Fibroblast of lung (primary cell): ENCODE data around the gene MYO3B. TPM values are rescaled to one million over a fixed set of nuclear protein-coding genes. Genes with fewer than 3 reads are reported as not detected.

Experiments used
- DNase-seq, 2 donors: peaks; one replicate each; pipeline versions ENCODE4 v3.0.0 to v3.0.0-alpha.2; 2010; ENCODE audit warnings: low read depth in 2 of 2
- H2AFZ ChIP-seq: 2 replicates; pipeline ENCODE4 v1.5.1; 2012; ENCODE audit warnings: low read length, control low read depth, inconsistent platforms
- H3K27ac ChIP-seq: 2 replicates; pipeline ENCODE4 v1.5.1; 2011; ENCODE audit warnings: low read length, control low read depth; ENCODE audit not compliant: insufficient read depth
- H3K27me3 ChIP-seq: 2 replicates; pipeline ENCODE4 v1.5.1; 2011; ENCODE audit warnings: mild to moderate bottlenecking, low read length; ENCODE audit not compliant: control insufficient read depth, insufficient read depth
- H3K36me3 ChIP-seq: 2 replicates; pipeline ENCODE4 v1.5.1; 2011; ENCODE audit warnings: low read length; ENCODE audit not compliant: control insufficient read depth, insufficient read depth
- H3K4me1 ChIP-seq: 2 replicates; pipeline ENCODE4 v1.5.1; 2011; ENCODE audit warnings: low read length; ENCODE audit not compliant: control insufficient read depth, insufficient read depth; ENCODE audit errors: extremely low read depth
- H3K4me2 ChIP-seq: 2 replicates; pipeline ENCODE4 v1.5.1; 2011; ENCODE audit warnings: low read length, control low read depth; ENCODE audit not compliant: insufficient read depth; ENCODE audit errors: extremely low read depth
- H3K4me3 ChIP-seq, 4 experiments: fragments of 200-600 bp in 1 of 4; sonication (generic) in 1 of 4; replicated peaks in 1 of 4; 2 replicates each; pipeline ENCODE4 v1.5.1; 2011 to 2016; ENCODE audit warnings: low read length in 4 of 4, low read depth in 3 of 4, mild to moderate bottlenecking in 3 of 4, control low read depth in 2 of 4, inconsistent platforms in 1 of 4, mixed read lengths in 1 of 4; ENCODE audit not compliant: insufficient read depth in 1 of 4; ENCODE audit errors: control extremely low read depth in 1 of 4
- H3K79me2 ChIP-seq: 2 replicates; pipeline ENCODE4 v1.5.1; 2012; ENCODE audit warnings: mild to moderate bottlenecking, low read length, inconsistent platforms; ENCODE audit not compliant: control insufficient read depth, insufficient read depth
- H3K9ac ChIP-seq: 2 replicates; pipeline ENCODE4 v1.5.1; 2011; ENCODE audit warnings: mild to moderate bottlenecking, low read length, control low read depth; ENCODE audit not compliant: insufficient read depth
- H3K9me3 ChIP-seq: 2 replicates; pipeline ENCODE4 v1.5.1; 2012; ENCODE audit warnings: low read depth, low read length; ENCODE audit not compliant: control insufficient read depth, insufficient read depth
- H4K20me1 ChIP-seq: 2 replicates; pipeline ENCODE4 v1.5.1; 2011; ENCODE audit warnings: low read length; ENCODE audit not compliant: control insufficient read depth, insufficient read depth; ENCODE audit errors: extremely low read depth
- EZH2 ChIP-seq: IDR thresholded peaks from 2 replicates; pipeline ENCODE4 v1.5.1; 2012; ENCODE audit warnings: low read length, control low read depth, mild to moderate bottlenecking; ENCODE audit errors: missing control alignments
- polyA plus RNA-seq, 2 donors: library from polyadenylated mRNA; depleted of rRNA in 1 of 2; stranded (reverse) in 1 of 2; unstranded in 1 of 2; fragments of >200 nt; gene quantifications; 2 replicates each; pipeline ENCODE4 v1.2.1, GENCODE V29; 2011 to 2012; ENCODE audit warnings: missing spikeins in 1 of 2
- total RNA-seq: library from RNA; depleted of rRNA; stranded (reverse); fragments of >200 nt; gene quantifications from 2 replicates; pipeline ENCODE4 v1.2.1, GENCODE V29; 2014
- TF ChIP-seq, protein P1 (sequence below), 2 donors: IDR thresholded peaks in 1 of 2; conservative IDR thresholded peaks in 1 of 2; 1 replicate in 1 of 2; 2 replicates in 1 of 2; pipeline ENCODE4 v1.5.1; 2011 to 2012; ENCODE audit warnings: low read length in 2 of 2, control low read depth in 1 of 2, inconsistent platforms in 1 of 2, low read depth in 1 of 2, mild to moderate bottlenecking in 1 of 2

The MYO3B gene
- total and polyA plus RNA-seq, 2 donors (not counting 1 experiment from before 2014, with no cell fraction given): 0.06 to 0.50 TPM

DNA sequence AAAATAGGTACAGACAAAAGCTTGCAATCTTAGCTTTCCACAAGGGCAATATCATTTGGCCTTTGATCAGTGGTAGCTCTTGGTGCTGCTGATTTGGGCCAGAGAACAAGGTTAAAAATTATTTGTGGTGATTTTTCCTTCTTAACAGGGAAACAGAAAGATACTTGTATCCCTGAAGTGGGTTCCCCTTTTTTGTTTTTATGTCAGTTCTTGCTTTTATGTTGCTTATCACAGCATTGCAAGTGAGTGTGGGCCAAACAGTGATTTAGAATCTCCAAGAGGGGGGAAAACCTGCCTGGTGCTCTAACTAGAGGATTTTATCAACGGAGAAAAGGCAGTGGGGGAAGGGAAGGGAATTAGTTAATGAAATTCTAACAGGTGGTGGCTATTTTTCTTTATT lies 339.6 kb downstream of the MYO3B start:
- H3K4me1 ChIP-seq: no peaks in the 10 kb centered on the region
- no peak overlapping the region for H3K4me2 ChIP-seq
- H3K27ac ChIP-seq: no peak overlapping the region
- DNase-seq: no peak
- H3K4me3 ChIP-seq: no peak overlapping the region
- H3K27me3 ChIP-seq: no peaks in the 10 kb centered on the region
- no peak overlapping the region for H3K9ac ChIP-seq
- no peaks in the 10 kb centered on the region for H3K79me2 ChIP-seq
- no peaks in the 10 kb centered on the region for H3K36me3 ChIP-seq
- no peaks in the 10 kb centered on the region for H3K9me3 ChIP-seq
- H4K20me1 ChIP-seq: no peaks in the 10 kb centered on the region
- H2AFZ ChIP-seq: no peak overlapping the region
- TF ChIP-seq, protein P1, sequence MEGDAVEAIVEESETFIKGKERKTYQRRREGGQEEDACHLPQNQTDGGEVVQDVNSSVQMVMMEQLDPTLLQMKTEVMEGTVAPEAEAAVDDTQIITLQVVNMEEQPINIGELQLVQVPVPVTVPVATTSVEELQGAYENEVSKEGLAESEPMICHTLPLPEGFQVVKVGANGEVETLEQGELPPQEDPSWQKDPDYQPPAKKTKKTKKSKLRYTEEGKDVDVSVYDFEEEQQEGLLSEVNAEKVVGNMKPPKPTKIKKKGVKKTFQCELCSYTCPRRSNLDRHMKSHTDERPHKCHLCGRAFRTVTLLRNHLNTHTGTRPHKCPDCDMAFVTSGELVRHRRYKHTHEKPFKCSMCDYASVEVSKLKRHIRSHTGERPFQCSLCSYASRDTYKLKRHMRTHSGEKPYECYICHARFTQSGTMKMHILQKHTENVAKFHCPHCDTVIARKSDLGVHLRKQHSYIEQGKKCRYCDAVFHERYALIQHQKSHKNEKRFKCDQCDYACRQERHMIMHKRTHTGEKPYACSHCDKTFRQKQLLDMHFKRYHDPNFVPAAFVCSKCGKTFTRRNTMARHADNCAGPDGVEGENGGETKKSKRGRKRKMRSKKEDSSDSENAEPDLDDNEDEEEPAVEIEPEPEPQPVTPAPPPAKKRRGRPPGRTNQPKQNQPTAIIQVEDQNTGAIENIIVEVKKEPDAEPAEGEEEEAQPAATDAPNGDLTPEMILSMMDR (conservative IDR thresholded peaks at IDR 0.05 in 1 of 2, IDR thresholded peaks at IDR 0.05 in 1 of 2; ENCODE audit: low read depth in 1 of 2, low read length in 2 of 2): no peak
- no peak for TF ChIP-seq EZH2

DNA sequence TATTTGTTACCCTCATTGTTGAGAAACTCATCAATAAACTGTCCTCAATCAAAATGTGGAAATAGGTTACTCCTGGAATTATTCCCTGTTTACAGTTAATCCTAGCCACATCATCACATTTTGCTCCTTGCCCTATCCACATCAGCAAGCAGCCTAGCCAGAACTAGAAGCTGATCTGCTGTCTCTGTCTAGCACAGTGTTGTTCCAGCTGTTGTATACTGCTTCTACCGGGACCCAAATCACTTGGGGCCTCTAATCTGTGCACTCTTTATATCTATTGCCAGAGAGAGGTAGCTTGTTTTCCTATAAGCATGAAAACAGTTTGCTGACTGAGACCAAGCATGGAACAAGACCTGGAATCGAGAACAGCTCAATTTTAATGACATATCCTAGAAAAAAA lies 341.0 kb downstream of the MYO3B start:
- Histone ChIP-seq H3K4me3 (no peak overlapping the region), H3K4me2 (no peak overlapping the region), H2AFZ (no peak overlapping the region), H3K9me3 (no peaks in the 10 kb centered on the region), H3K27ac (no peak overlapping the region), H3K27me3 (no peaks in the 10 kb centered on the region), H3K9ac (no peak overlapping the region), H3K36me3 (no peaks in the 10 kb centered on the region), H4K20me1 (no peaks in the 10 kb centered on the region), H3K4me1 (no peaks in the 10 kb centered on the region), H3K79me2 (no peaks in the 10 kb centered on the region)
- no peak for TF ChIP-seq EZH2
- TF ChIP-seq, protein P1 (conservative IDR thresholded peaks at IDR 0.05 in 1 of 2, IDR thresholded peaks at IDR 0.05 in 1 of 2; ENCODE audit: low read depth in 1 of 2, low read length in 2 of 2): no peak
- no peak for DNase-seq

DNA sequence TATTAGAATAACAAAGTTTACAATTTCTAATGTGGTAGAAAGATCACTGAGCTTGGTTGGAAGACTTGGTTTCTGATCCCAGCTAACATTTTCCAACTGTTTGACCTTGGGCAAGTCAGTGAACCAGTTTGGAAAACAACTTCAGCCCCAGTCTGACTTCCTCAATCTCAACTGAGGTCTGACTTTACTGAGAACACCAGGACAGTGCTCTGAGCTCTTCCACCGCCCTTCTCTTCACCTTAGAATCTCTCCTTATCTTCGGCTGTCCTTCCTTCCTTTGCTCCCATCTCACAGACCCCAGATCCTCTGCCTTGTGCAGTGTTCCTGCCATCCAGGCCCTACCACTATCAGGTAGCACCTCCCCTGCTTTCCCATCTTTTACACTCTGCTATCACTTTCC lies 343.4 kb downstream of the MYO3B start:
- H3K4me2 ChIP-seq: no peak overlapping the region
- peaks cover 2% of the 10 kb centered on the region for H3K4me1 ChIP-seq
- H3K9ac ChIP-seq: no peak overlapping the region
- TF ChIP-seq, protein P1 (conservative IDR thresholded peaks at IDR 0.05 in 1 of 2, IDR thresholded peaks at IDR 0.05 in 1 of 2; ENCODE audit: low read depth in 1 of 2, low read length in 2 of 2): no peak
- TF ChIP-seq EZH2: no peak
- no peak overlapping the region for H2AFZ ChIP-seq
- DNase-seq: no peak
- H3K27me3 ChIP-seq: no peaks in the 10 kb centered on the region
- H3K9me3 ChIP-seq: no peaks in the 10 kb centered on the region
- H3K79me2 ChIP-seq: no peaks in the 10 kb centered on the region
- H3K36me3 ChIP-seq: no peaks in the 10 kb centered on the region
- no peak overlapping the region for H3K4me3 ChIP-seq
- no peaks in the 10 kb centered on the region for H4K20me1 ChIP-seq
- H3K27ac ChIP-seq: no peak overlapping the region
